GM23248 (cell line): ENCODE data around the gene PDRG1. TPM values are rescaled to one million over a fixed set of nuclear protein-coding genes. Genes with fewer than 3 reads are reported as not detected.
"Not testable (repeated sequence)": the region's sequence is repeated elsewhere in the genome, so short reads cannot be mapped to it uniquely, and the experiment has no call there.

ENCODE experiments used
- DNase-seq: peaks from one replicate; pipeline ENCODE4 v3.0.0-alpha.2; 2015
- H2AFZ ChIP-seq: fragments of 200-600 bp; sonication (generic); 2 replicates; pipeline ENCODE4 v1.6.1; 2016; ENCODE audit warnings: antibody characterized with exemption
- H3F3A ChIP-seq: fragments of 200-600 bp; sonication (generic); 2 replicates; pipeline ENCODE4 v1.6.1; 2016; ENCODE audit warnings: mild to moderate bottlenecking, antibody characterized with exemption, mixed run types; ENCODE audit not compliant: insufficient read depth
- H3K27ac ChIP-seq: fragments of 200-600 bp; sonication (generic); 2 replicates; pipeline ENCODE4 v1.5.1; 2016; ENCODE audit warnings: mild to moderate bottlenecking
- H3K27me3 ChIP-seq: fragments of 200-600 bp; sonication (generic); replicated peaks from 2 replicates; pipeline ENCODE4 v1.6.1; 2016; ENCODE audit warnings: mild to moderate bottlenecking; ENCODE audit not compliant: insufficient read depth
- H3K36me3 ChIP-seq: fragments of 200-600 bp; sonication (generic); 2 replicates; pipeline ENCODE4 v1.6.1; 2016; ENCODE audit warnings: low read depth, mild to moderate bottlenecking
- H3K4me1 ChIP-seq: fragments of 200-600 bp; sonication (generic); 2 replicates; pipeline ENCODE4 v1.6.1; 2016; ENCODE audit warnings: mild to moderate bottlenecking; ENCODE audit not compliant: insufficient read depth
- H3K4me2 ChIP-seq: fragments of 200-600 bp; sonication (generic); one replicate; pipeline ENCODE4 v1.6.1; 2016; ENCODE audit warnings: mild to moderate bottlenecking; ENCODE audit not compliant: unreplicated experiment
- H3K4me3 ChIP-seq: fragments of 200-600 bp; sonication (generic); 2 replicates; pipeline ENCODE4 v1.5.1; 2016; ENCODE audit warnings: mild to moderate bottlenecking
- H3K79me2 ChIP-seq: fragments of 200-600 bp; sonication (generic); 2 replicates; pipeline ENCODE4 v1.6.1; 2016; ENCODE audit warnings: mild to moderate bottlenecking; ENCODE audit not compliant: insufficient read depth
- H3K9ac ChIP-seq: fragments of 200-600 bp; sonication (generic); 2 replicates; pipeline ENCODE4 v1.6.1; 2016; ENCODE audit warnings: mild to moderate bottlenecking
- H3K9me2 ChIP-seq: fragments of 200-600 bp; sonication (generic); 2 replicates; pipeline ENCODE4 v1.6.1; 2016; ENCODE audit warnings: mixed run types, mild to moderate bottlenecking, moderate library complexity; ENCODE audit not compliant: insufficient read depth
- H3K9me3 ChIP-seq: fragments of 200-600 bp; sonication (generic); one replicate; pipeline ENCODE4 v1.6.1; 2017; ENCODE audit warnings: low read depth
- H4K20me1 ChIP-seq: fragments of 200-600 bp; sonication (generic); 2 replicates; pipeline ENCODE4 v1.6.0; 2016; ENCODE audit not compliant: insufficient read depth
- EZH2 ChIP-seq: fragments of 200-600 bp; sonication (generic); IDR thresholded peaks from 2 replicates; pipeline ENCODE4 v1.6.1; 2018; ENCODE audit warnings: antibody characterized with exemption, mild to moderate bottlenecking; ENCODE audit not compliant: insufficient read depth, poor library complexity, severe bottlenecking
- EZH2phosphoT487 ChIP-seq: fragments of 200-600 bp; sonication (generic); IDR thresholded peaks from 2 replicates; pipeline ENCODE4 v1.6.1; 2018; ENCODE audit warnings: antibody characterized with exemption, moderate library complexity, mild to moderate bottlenecking, low read depth; ENCODE audit not compliant: insufficient read depth
- WGBS, 2 experiments: methylation state at CpG; one replicate each; pipeline ENCODE4 v1.1.6; 2015 to 2017; ENCODE audit warnings: low lambda C conversion rate in 2 of 2, low coverage in 1 of 2; ENCODE audit errors: missing lambda C conversion rate in 2 of 2; 5-methylcytosine and 5-hydroxymethylcytosine counted together
- in situ Hi-C: fragments of 300-500 bp; cut with MboI; formaldehyde crosslinking; loops from 2 replicates; pipeline ENCODE4 v1.15.0; 2020
- polyA plus RNA-seq: library from polyadenylated mRNA; unstranded; fragments of >200 nt; fragmentation: Nextera tagmentation; extraction: Ambion mirVana; gene quantifications from 2 replicates; pipeline ENCODE4 v1.2.1, GENCODE V29; 2016
- total RNA-seq: library from RNA; depleted of rRNA; stranded (reverse); fragments of >200 nt; shearing (Covaris generic); gene quantifications from 2 replicates; pipeline ENCODE4 v1.2.3, GENCODE V29; 2014

Gene PDRG1
- total and polyA plus RNA-seq, 2 experiments from 2014 or later, result 10.8 to 16.7 TPM

DNA sequence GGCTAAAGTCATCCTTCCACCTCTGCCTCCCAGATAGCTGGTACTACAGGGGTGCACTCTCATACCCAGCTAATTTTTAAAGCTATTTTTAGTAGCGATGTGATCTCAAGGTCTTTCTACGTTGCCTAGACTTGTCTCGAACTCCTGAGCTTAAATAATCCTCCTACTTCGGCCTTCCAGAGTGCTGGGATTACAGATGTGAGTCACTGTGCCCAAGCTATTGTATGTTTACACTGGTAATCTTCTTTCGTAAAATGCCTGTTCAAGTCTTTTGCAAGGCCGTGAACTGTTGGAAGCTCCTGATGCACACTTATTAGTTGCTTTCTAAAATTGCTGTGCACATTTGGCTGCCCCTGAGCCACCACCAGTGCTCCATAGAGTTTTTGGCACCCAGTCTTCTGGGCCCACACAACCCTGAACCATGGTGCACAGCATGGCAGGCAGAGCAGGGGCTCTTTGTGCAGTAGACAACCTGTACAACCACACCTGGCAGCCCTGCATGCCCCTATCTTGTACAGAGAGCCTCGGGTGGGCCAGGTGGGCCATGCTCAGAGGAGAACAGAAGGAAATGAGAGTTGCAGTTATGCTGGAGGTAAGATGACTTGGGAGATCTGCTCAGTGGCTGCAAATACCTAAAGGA is 33.3 kb downstream of the PDRG1 start:
- Histone ChIP-seq H3K9me2 (no peaks in the 10 kb centered on the region), H3K36me3 (no peaks in the 10 kb centered on the region), H3K9ac (no peak overlapping the region), H3K4me3 (no peak overlapping the region), H3F3A (no peaks in the 10 kb centered on the region), H3K4me2 (no peak overlapping the region), H2AFZ (no peak overlapping the region), H3K27me3 (peaks cover 43% of the 10 kb centered on the region; the same call in 1 of the 2 replicates), H3K27ac (no peak overlapping the region), H3K9me3 (no peaks in the 10 kb centered on the region), H3K79me2 (no peaks in the 10 kb centered on the region), H3K4me1 (no peaks in the 10 kb centered on the region), H4K20me1 (no peaks in the 10 kb centered on the region)
- no peak for DNase-seq
- WGBS, 2 experiments, result 57 to 63% methylated on average over 7 of the region's 7 CpGs
- in situ Hi-C loops, result no loop called here
- TF ChIP-seq EZH2phosphoT487, result no peak
- no peak for TF ChIP-seq EZH2

DNA sequence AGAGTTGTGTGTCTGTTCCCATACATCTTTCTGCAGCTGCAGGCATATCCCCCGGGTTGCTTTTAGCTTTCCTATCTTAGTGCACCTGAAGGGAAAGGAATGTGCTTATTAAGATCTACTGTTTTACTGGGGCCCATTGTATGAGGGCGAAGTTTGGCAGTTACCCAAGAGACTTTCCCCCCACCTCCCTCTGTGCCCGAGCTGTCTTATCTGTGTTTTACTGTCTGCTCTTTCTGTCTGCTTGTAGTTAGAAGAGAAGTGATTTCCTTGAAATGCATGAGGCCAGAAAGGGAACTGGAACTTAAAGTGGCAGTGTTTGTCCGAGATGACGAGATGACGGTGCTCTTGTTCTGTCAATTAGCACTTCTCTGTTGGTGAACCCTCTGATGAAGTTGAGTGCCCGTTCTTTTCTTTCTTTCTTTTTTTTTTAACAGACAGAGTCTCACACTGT is 33.9 kb downstream of the PDRG1 start:
- in situ Hi-C loops, result not testable (repeated sequence)
- 27 to 36% methylated on average over 7 of the region's 7 CpGs for WGBS, 2 experiments

DNA sequence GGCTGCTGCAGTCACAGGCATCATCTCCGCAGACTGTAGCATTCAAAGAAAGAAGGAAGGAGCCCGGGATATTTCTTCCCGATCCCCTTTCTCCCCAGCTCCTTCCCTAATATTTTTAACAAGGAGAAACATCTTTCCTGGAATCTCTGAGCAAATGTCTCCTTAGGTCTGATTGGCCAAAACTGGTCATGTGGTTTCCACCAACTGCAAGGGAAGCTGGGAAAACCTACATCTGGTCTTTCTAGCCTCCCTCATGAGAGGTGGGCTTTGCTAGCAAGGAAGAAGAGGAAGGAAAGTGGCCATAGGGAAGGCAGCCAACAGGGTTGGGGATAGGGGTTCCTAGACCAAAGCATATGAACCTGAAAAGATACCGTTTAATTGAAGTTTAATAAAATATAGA is 35.1 kb downstream of the PDRG1 start:
- H3F3A ChIP-seq, result no peaks in the 10 kb centered on the region
- no peak overlapping the region for H3K27ac ChIP-seq
- 41 to 53% methylated on average over 4 of the region's 4 CpGs for WGBS, 2 experiments
- TF ChIP-seq EZH2phosphoT487, result no peak
- no peak for TF ChIP-seq EZH2
- H3K9me3 ChIP-seq, result no peaks in the 10 kb centered on the region
- H2AFZ ChIP-seq, result no peak overlapping the region
- H3K36me3 ChIP-seq, result no peaks in the 10 kb centered on the region
- H3K4me2 ChIP-seq, result no peak overlapping the region
- H3K79me2 ChIP-seq, result no peaks in the 10 kb centered on the region
- no peak overlapping the region for H3K9ac ChIP-seq
- H3K4me3 ChIP-seq, result no peak overlapping the region
- H3K9me2 ChIP-seq, result no peaks in the 10 kb centered on the region
- no peak for DNase-seq
- in situ Hi-C loops, result no loop called here
- H4K20me1 ChIP-seq, result no peaks in the 10 kb centered on the region
- peaks cover 46% of the 10 kb centered on the region; the same call in 1 of the 2 replicates for H3K27me3 ChIP-seq
- no peaks in the 10 kb centered on the region for H3K4me1 ChIP-seq

More for the DNA sequence above, 33.9 kb downstream of the PDRG1 start:
- not testable (repeated sequence) for H3K9me3 ChIP-seq, DNase-seq, H3K36me3 ChIP-seq, H3K79me2 ChIP-seq, H3K9ac ChIP-seq, H3K27ac ChIP-seq, H3K4me3 ChIP-seq, H2AFZ ChIP-seq, H3K4me2 ChIP-seq, H4K20me1 ChIP-seq, H3K9me2 ChIP-seq, H3F3A ChIP-seq, H3K4me1 ChIP-seq
- peaks cover 41% of the 10 kb centered on the region; the same call in 1 of the 2 replicates for H3K27me3 ChIP-seq

DNA sequence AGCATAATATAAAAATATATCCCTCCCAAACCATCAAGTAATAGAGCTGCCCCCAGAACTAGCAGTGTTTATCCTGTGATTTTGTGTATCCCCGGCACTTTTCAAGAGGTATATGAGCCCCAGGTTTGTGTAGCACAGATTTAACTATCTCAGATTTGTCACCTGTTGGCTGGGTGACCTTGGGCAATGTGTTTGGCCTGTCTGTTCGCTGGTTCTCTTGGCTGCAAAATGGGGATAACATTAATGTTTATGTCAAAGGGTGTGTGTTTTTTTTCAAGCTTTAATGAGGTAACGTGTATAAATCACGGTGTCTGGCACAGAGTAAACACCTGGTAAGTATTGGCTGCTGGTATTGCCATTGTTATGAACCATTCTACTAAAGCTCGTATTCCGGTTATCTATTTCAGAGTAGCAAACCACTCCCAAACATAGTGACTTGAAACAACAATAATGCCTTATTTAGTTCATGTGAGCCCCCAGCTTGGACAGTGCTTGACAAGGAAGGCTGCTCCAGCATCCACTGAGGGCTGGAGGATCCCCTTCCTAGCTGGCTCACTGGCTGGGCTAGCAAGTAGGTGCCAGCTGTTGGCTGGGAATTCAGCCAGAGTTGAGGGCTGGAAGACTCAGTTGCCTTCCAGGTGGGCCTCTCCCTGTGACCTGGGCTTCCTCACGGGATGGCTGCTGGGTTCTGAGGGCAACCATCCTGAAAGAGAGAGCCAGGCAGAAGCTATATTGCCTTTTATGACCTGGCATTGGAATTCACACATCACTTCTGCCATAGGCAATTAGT is 36.2 kb downstream of the PDRG1 start:
- Histone ChIP-seq H3K36me3 (no peaks in the 10 kb centered on the region), H3K9me2 (no peaks in the 10 kb centered on the region), H3K4me3 (no peak overlapping the region), H3K4me1 (no peaks in the 10 kb centered on the region), H3K79me2 (no peaks in the 10 kb centered on the region), H3K9ac (no peak overlapping the region), H3K9me3 (no peaks in the 10 kb centered on the region), H3K27me3 (peaks cover 46% of the 10 kb centered on the region; the same call in 1 of the 2 replicates), H2AFZ (no peak overlapping the region), H3K4me2 (no peak overlapping the region), H3F3A (no peaks in the 10 kb centered on the region), H3K27ac (no peak overlapping the region), H4K20me1 (no peaks in the 10 kb centered on the region)
- no peak for DNase-seq
- 49 to 52% methylated on average over 7 of the region's 7 CpGs for WGBS, 2 experiments
- in situ Hi-C loops, result no loop called here
- TF ChIP-seq EZH2phosphoT487 (no peak), EZH2 (no peak)
